ENCODE results near the gene ADARB2.

ADARB2 gene

DNA sequence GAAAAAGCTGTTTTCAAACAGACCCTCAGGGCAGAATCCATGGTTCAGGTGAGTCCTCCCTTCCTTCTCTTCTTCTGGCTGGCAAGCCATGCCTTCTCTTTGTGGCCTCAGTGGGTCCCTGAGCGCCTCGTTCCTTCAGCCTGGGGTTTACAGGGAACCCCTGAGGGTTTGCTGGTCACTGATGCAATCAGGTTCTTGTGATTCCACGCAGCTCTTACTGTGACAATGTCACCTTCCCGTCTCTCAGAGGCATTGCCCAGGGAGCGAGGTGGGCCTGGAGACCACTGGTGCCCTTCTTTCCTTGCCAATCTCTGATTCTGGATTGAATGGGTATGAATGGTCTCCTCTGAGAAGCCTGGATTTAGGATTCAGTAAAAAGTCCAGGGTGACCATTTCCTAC is 132.2 kb downstream of the ADARB2 start:
- ChIA-PET CTCF (no interaction called here), POLR2A (no interaction called here)
- no peak for DNase-seq (ENCODE audit: extremely low spot score)
- no peak for TF ChIP-seq ELF4 (IDR thresholded peaks at IDR 0.05)
- no peak for TF ChIP-seq FOXA1 (IDR thresholded peaks at IDR 0.05)
- no peak for TF ChIP-seq ZNF384 (IDR thresholded peaks at IDR 0.05)
- no peak for TF ChIP-seq FOXM1 (IDR thresholded peaks at IDR 0.05; ENCODE audit: borderline replicate concordance)

DNA sequence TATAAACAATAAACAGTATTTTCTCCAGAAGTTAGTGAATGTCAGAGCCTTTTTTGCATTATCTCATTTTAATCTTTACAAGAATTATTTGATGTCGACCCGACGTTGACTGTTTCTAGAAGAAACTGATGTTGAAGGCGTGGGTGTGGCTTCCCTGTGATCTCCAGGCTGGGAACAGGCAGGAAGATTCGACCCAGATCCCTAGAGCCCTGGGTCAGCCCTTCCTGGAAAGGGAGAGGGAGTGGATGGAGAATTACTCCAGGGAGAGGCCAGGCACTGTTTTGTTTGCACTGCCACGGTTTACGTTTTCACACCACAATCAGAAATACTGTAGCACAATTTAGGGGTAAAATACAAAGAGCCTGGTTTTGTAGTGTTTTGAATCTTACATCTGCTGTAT is 133.1 kb downstream of the ADARB2 start:
- POLR2A ChIA-PET, result no interaction called here
- DNase-seq (ENCODE audit: extremely low spot score), result no peak
- TF ChIP-seq FOXM1 (IDR thresholded peaks at IDR 0.05; ENCODE audit: borderline replicate concordance) (no peak), TARDBP (IDR thresholded peaks at IDR 0.05) (no peak), FOXK2 (IDR thresholded peaks at IDR 0.05) (no peak)
- CTCF ChIA-PET, result no interaction called here

DNA sequence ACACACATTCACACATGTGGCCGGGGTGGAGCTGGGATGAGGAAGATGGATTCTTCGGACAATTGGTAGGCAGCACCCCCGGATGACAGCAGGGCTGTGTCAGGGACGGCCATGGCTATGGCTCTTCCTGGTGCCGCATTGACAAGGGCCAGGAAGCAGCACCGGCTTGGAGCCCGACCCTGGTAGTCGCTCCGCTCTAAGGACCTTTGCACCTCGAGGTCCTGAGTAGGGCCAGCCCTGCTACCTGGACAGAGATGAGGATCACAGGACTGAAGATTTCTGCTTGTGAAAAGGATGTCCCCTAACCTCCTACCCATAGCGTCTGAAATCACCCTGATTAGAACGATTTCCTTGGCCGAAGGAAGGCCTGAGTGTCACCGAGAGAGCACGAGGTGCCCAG is 134.1 kb downstream of the ADARB2 start:
- TF ChIP-seq, protein P1, sequence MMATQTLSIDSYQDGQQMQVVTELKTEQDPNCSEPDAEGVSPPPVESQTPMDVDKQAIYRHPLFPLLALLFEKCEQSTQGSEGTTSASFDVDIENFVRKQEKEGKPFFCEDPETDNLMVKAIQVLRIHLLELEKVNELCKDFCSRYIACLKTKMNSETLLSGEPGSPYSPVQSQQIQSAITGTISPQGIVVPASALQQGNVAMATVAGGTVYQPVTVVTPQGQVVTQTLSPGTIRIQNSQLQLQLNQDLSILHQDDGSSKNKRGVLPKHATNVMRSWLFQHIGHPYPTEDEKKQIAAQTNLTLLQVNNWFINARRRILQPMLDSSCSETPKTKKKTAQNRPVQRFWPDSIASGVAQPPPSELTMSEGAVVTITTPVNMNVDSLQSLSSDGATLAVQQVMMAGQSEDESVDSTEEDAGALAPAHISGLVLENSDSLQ (IDR thresholded peaks at IDR 0.05), result no peak
- TF ChIP-seq L3MBTL2 (conservative IDR thresholded peaks at IDR 0.05) (no peak), ARNT (IDR thresholded peaks at IDR 0.05) (no peak), HDGF (IDR thresholded peaks at IDR 0.05; ENCODE audit: borderline replicate concordance) (no peak), SUZ12 (IDR thresholded peaks at IDR 0.05) (no peak), FOXA1 (IDR thresholded peaks at IDR 0.05) (no peak), FOXK2 (IDR thresholded peaks at IDR 0.05) (no peak), LEF1 (IDR thresholded peaks at IDR 0.05; ENCODE audit: borderline replicate concordance) (no peak), NFRKB (IDR thresholded peaks at IDR 0.05) (no peak), FOXM1 (IDR thresholded peaks at IDR 0.05; ENCODE audit: borderline replicate concordance) (no peak), ELF4 (IDR thresholded peaks at IDR 0.05) (no peak), SP1 (IDR thresholded peaks at IDR 0.05) (no peak), CTBP1 (IDR thresholded peaks at IDR 0.05; ENCODE audit: borderline replicate concordance) (no peak), TARDBP (IDR thresholded peaks at IDR 0.05) (no peak), ZNF384 (IDR thresholded peaks at IDR 0.05) (no peak), BHLHE40 (IDR thresholded peaks at IDR 0.05; ENCODE audit: borderline replicate concordance) (no peak)
- no peak for DNase-seq (ENCODE audit: extremely low spot score)
- CTCF ChIA-PET, result no interaction called here
- POLR2A ChIA-PET, result no interaction called here

DNA sequence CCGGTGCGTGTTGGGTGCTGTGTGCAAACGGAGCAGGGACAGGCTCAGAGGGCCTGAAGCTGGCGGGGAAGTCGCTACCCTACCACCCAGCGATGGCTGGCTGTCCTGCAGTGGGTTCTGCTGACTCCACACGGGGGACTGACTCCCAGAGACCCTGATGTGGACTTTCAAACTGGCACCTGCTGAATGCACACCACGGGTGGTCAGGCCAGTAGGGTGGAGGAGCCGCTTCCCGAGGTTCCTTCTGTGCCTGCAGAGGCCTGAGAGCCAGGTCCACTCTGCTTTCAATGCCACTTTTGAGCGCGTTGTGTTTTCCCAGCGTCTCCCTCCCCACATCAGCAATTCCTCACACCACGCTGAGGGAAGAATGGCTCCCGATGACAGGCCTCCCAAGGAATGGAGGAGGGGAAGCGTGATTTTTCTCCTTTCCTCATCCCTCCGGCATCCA is 135.3 kb downstream of the ADARB2 start:
- CTCF ChIA-PET, result no interaction called here

DNA sequence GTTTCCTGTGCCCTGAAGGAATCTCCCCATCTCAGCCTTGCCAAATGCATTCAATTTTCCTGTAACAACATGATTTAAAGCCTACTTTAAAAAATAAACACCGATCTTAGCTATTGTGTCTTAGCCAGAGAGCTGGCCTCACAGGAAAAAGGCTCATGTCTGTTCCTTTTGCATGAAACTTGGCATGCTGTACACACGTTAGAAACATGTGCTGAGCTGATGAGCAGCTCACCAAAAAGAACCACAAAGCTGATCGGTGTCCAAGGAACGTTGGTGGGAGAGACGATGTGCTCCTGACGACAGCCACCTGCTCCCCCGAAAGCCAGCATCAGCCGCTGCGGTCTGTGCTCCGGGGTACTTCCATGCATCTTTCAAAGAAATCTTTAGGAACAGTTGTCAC is 135.9 kb downstream of the ADARB2 start:
- POLR2A ChIA-PET, result no interaction called here

More for the DNA sequence above, 135.3 kb downstream of the ADARB2 start:
- POLR2A ChIA-PET, result no interaction called here
- TF ChIP-seq BHLHE40 (IDR thresholded peaks at IDR 0.05; ENCODE audit: borderline replicate concordance), result no peak
- TF ChIP-seq SP1 (IDR thresholded peaks at IDR 0.05), result no peak
- TF ChIP-seq NFRKB (IDR thresholded peaks at IDR 0.05), result no peak
- no peak for TF ChIP-seq ZNF384 (IDR thresholded peaks at IDR 0.05)
- TF ChIP-seq ELF4 (IDR thresholded peaks at IDR 0.05), result no peak
- no peak for TF ChIP-seq SUZ12 (IDR thresholded peaks at IDR 0.05)
- no peak for TF ChIP-seq TARDBP (IDR thresholded peaks at IDR 0.05)
- no peak for TF ChIP-seq FOXK2 (IDR thresholded peaks at IDR 0.05)
- TF ChIP-seq, protein P1 (IDR thresholded peaks at IDR 0.05), result no peak
- TF ChIP-seq FOXA1 (IDR thresholded peaks at IDR 0.05), result no peak
- TF ChIP-seq FOXM1 (IDR thresholded peaks at IDR 0.05; ENCODE audit: borderline replicate concordance), result no peak
- TF ChIP-seq HDGF (IDR thresholded peaks at IDR 0.05; ENCODE audit: borderline replicate concordance), result no peak
- TF ChIP-seq L3MBTL2 (conservative IDR thresholded peaks at IDR 0.05), result no peak
- DNase-seq (ENCODE audit: extremely low spot score), result no peak

DNA sequence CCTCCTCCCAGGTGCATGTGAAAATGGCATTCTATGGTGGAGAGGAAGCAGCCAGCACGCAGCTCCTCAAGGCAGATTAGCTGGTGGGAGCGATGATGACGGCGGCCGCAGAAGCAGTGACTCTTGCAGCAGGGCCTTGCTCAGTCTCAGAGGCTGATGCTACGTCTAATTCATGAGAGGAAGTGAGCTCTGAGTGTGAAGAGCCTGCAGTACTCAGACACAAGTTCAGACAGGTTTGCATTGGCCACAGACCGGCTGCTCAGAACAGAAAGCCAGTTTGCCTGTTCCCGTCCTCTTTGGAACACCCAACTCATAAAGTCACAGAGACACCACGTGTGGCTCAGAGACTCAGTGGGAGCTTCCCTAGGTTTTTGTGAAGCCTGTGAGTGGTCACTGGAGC is 136.5 kb downstream of the ADARB2 start:
- POLR2A ChIA-PET, result no interaction called here
- DNase-seq (ENCODE audit: extremely low spot score), result no peak
- CTCF ChIA-PET, result interaction anchor here (0.6 kb wide), 1 partner anchor 232 kb away, joined by 3 read pairs; no protein-coding TSS in a partner anchor
- TF ChIP-seq CTBP1 (IDR thresholded peaks at IDR 0.05; ENCODE audit: borderline replicate concordance) (no peak), ELF4 (IDR thresholded peaks at IDR 0.05) (no peak), SUZ12 (IDR thresholded peaks at IDR 0.05) (no peak), LEF1 (IDR thresholded peaks at IDR 0.05; ENCODE audit: borderline replicate concordance) (no peak), L3MBTL2 (conservative IDR thresholded peaks at IDR 0.05) (no peak), NFRKB (IDR thresholded peaks at IDR 0.05) (no peak), ARNT (IDR thresholded peaks at IDR 0.05) (no peak), FOXK2 (IDR thresholded peaks at IDR 0.05) (no peak), BHLHE40 (IDR thresholded peaks at IDR 0.05; ENCODE audit: borderline replicate concordance) (no peak), FOXM1 (IDR thresholded peaks at IDR 0.05; ENCODE audit: borderline replicate concordance) (no peak), SP1 (IDR thresholded peaks at IDR 0.05) (no peak), ZNF384 (IDR thresholded peaks at IDR 0.05) (no peak), TARDBP (IDR thresholded peaks at IDR 0.05) (no peak)

More for the DNA sequence above, 135.9 kb downstream of the ADARB2 start:
- CTCF ChIA-PET, result no interaction called here
- TF ChIP-seq, protein P1 (IDR thresholded peaks at IDR 0.05), result no peak
- TF ChIP-seq ARNT (IDR thresholded peaks at IDR 0.05) (no peak), TARDBP (IDR thresholded peaks at IDR 0.05) (no peak), FOXM1 (IDR thresholded peaks at IDR 0.05; ENCODE audit: borderline replicate concordance) (no peak), SP1 (IDR thresholded peaks at IDR 0.05) (no peak), FOXK2 (IDR thresholded peaks at IDR 0.05) (no peak), CTBP1 (IDR thresholded peaks at IDR 0.05; ENCODE audit: borderline replicate concordance) (no peak), HDGF (IDR thresholded peaks at IDR 0.05; ENCODE audit: borderline replicate concordance) (no peak), ELF4 (IDR thresholded peaks at IDR 0.05) (no peak), NFRKB (IDR thresholded peaks at IDR 0.05) (no peak), LEF1 (IDR thresholded peaks at IDR 0.05; ENCODE audit: borderline replicate concordance) (no peak)
- no peak for DNase-seq (ENCODE audit: extremely low spot score)

All from HEK293T (cell line).